Measurements from ENCODE around the gene ZDHHC7.

ZDHHC7 gene

DNA sequence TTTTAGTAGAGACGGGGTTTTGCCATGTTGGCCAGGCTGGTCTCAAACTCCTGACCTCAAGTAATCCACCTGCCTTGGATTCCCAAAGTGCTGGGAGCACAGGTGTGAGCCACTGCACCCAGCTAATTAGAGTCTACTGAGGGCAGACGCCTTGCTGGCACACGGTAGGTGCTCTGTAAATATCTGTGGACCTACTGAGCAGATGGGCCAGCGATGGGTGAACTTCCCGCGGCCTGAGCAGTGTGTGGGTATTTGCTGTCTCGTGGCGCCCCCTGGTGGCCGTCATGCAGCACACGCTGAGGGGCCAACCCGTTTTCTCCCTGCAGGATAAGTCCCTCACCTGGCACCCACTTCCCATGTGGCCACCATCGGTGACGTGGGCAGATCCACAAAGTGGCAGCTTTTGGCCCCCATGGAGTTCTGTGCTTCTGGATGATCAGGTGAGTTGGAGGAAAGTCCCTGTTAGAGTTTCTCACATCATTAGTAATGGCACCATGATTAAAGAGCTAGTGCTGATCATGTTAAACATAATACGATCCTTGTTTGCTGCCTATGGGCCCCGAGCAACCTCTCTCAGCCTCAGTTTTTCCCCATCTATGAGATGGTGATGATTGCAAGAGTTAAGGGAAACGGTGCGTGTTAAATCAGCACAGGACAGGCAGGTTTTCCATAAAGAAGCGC lies 40.7 kb downstream of the ZDHHC7 start:
- in situ Hi-C loops (cut with MboI; ENCODE audit: low pct_unique_long_range_greater_than_20kb, low sequenced_read_pairs, unreplicated experiment): loop anchor here (5.0 to 25.0 kb wide), 3 partner anchors 213 to 458 kb away; partner anchors contain the start of genes KLHL36 and MEAK7
- DNase-seq (ENCODE audit: low spot score): peak; percentile 86
- TF ChIP-seq, protein P1, sequence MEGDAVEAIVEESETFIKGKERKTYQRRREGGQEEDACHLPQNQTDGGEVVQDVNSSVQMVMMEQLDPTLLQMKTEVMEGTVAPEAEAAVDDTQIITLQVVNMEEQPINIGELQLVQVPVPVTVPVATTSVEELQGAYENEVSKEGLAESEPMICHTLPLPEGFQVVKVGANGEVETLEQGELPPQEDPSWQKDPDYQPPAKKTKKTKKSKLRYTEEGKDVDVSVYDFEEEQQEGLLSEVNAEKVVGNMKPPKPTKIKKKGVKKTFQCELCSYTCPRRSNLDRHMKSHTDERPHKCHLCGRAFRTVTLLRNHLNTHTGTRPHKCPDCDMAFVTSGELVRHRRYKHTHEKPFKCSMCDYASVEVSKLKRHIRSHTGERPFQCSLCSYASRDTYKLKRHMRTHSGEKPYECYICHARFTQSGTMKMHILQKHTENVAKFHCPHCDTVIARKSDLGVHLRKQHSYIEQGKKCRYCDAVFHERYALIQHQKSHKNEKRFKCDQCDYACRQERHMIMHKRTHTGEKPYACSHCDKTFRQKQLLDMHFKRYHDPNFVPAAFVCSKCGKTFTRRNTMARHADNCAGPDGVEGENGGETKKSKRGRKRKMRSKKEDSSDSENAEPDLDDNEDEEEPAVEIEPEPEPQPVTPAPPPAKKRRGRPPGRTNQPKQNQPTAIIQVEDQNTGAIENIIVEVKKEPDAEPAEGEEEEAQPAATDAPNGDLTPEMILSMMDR (IDR thresholded peaks at IDR 0.05; ENCODE audit: extremely low read depth, insufficient read depth, missing control alignments): peak; percentile 90

DNA sequence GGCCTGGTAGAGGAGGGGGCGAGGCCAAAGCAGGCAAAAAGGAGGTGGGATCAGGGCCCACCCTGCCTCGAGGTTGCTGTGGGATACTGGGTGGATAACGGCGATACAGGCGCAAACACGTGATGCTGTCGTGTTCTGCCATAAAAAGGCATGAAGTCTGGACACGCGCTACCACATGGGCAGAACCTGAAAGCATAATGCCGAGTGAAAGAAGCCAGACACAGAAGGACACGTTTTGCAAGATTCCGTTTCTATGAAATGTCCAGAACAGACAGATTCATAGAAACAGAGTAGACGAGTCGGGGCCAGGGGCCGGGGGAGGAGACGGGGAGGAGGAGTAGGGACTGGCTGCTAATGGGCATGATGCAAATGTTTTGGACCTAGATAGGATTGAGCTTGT lies 43.5 kb downstream of the ZDHHC7 start:
- TF ChIP-seq, protein P1 (IDR thresholded peaks at IDR 0.05; ENCODE audit: extremely low read depth, insufficient read depth, missing control alignments): no peak
- in situ Hi-C loops (cut with MboI; ENCODE audit: low pct_unique_long_range_greater_than_20kb, low sequenced_read_pairs, unreplicated experiment): loop anchor here (25.0 kb wide), 2 partner anchors 331 to 456 kb away; partner anchors contain the start of genes KLHL36 and MEAK7
- DNase-seq (ENCODE audit: low spot score): no peak

- TF ChIP-seq, protein P1 (IDR thresholded peaks at IDR 0.05; ENCODE audit: extremely low read depth, insufficient read depth, missing control alignments): no peak
- in situ Hi-C loops (cut with MboI; ENCODE audit: low pct_unique_long_range_greater_than_20kb, low sequenced_read_pairs, unreplicated experiment): loop anchor here (25.0 kb wide), 2 partner anchors 328 to 453 kb away; partner anchors contain the start of genes KLHL36 and MEAK7
- no peak for DNase-seq (ENCODE audit: low spot score)
Measured at GRCh38 chr16:84965428-84966415, 45.6 kb downstream of the ZDHHC7 start.

DNA sequence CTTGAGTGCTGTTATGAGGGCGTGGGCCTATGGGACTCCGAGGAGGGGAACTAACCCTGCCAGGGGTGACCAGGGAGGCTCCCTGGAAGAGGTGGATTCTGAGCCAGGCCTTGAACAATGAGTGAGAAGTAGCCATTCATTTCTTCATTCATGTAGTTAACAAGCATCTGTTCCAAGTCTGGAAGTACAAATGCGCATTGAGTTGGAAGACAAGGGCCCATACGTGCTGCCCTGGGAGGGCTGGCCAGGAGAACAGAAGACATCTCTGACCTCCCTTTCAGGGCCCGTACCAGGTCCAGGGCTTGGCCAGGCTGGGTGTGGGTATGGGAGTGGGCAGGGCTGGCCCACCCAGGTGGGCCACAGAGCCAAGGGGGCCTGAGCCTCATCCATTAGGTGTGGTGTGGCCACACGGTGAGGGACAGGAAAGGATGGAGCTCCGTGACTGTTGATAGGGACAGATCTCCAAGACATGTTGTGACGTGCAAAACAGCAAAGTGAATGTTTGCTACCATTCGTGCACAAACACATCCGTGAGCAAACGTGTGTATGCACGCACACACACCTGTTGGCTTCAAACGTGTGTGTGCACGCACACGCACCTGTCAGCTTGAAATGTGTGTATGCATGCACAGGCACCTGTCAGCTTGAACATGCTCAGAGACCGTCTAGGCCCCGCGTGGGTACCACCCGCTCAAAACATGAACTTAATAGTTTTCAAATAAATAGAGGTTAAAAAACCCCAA lies 46.8 kb downstream of the ZDHHC7 start:
- in situ Hi-C loops (cut with MboI; ENCODE audit: low pct_unique_long_range_greater_than_20kb, low sequenced_read_pairs, unreplicated experiment): loop anchor here (25.0 kb wide), 2 partner anchors 327 to 452 kb away; partner anchors contain the start of genes KLHL36 and MEAK7
- TF ChIP-seq, protein P1 (IDR thresholded peaks at IDR 0.05; ENCODE audit: extremely low read depth, insufficient read depth, missing control alignments): no peak
- no peak for DNase-seq (ENCODE audit: low spot score)

DNA sequence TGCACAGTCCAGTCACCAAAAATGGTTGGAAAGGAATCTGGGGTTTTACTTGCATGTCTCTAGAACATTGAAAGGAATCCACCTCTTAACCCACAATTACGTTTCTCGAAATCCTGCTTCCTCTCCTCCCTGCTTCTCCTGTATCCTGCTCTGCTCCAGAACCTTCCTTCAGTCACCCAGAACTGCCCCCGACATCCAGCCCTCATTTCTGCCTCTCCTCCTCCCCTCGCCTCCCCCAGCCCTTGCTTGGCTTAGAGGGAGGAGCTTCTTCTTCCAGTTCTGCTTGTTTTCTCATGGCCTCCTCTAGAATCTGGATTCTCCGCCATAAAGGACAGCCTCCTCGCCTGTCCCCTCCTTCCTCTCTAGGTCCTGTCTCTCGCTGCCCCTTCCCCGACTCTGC lies 48.3 kb downstream of the ZDHHC7 start:
- TF ChIP-seq, protein P1 (IDR thresholded peaks at IDR 0.05; ENCODE audit: extremely low read depth, insufficient read depth, missing control alignments): no peak
- in situ Hi-C loops (cut with MboI; ENCODE audit: low pct_unique_long_range_greater_than_20kb, low sequenced_read_pairs, unreplicated experiment): loop anchor here (25.0 kb wide), 2 partner anchors 326 to 451 kb away; partner anchors contain the start of genes KLHL36 and MEAK7
- DNase-seq (ENCODE audit: low spot score): no peak

Measured in GM13977 (cell line).